OCI-LY7 (cell line): ENCODE results near the gene DSG2. TPM values are rescaled to one million over a fixed set of nuclear protein-coding genes. Genes with fewer than 3 reads are reported as not detected.

ENCODE experiments used
- BruUV-seq: library from RNA; stranded (reverse); fragments of 400-500 nt; replicated peaks from 2 replicates; lab custom pipeline; 2021; lab: Mats Ljungman, UMichigan
- CTCF ChIA-PET: fragments of 300-600 bp; sonication (Branson Sonifier 250); formaldehyde crosslinking; loops from one replicate; lab custom pipeline; 2022; ENCODE audit warnings: antibody characterized with exemption; ENCODE audit not compliant: unreplicated experiment; lab: Charles Lee
- POLR2A ChIA-PET: fragments of 300-600 bp; sonication (Branson Sonifier 250); formaldehyde crosslinking; loops from one replicate; lab custom pipeline; 2022; ENCODE audit warnings: antibody characterized with exemption; lab: Charles Lee
- DNase-seq: peaks from one replicate; pipeline ENCODE4 v3.0.0-alpha.2; 2015; ENCODE audit warnings: low spot score
- H2AFZ ChIP-seq: fragments of 200-600 bp; sonication (generic), shearing (Covaris generic); 2 replicates; pipeline ENCODE4 v1.6.1; 2014; ENCODE audit warnings: mild to moderate bottlenecking, antibody characterized with exemption, low read length, moderate library complexity
- H3K27ac ChIP-seq: fragments of 200-600 bp; sonication (generic); 2 replicates; pipeline ENCODE4 v1.5.1; 2014; ENCODE audit warnings: mixed run types, low read depth, mild to moderate bottlenecking, moderate library complexity, low read length, inconsistent platforms; ENCODE audit not compliant: poor library complexity, severe bottlenecking
- H3K36me3 ChIP-seq: fragments of 200-600 bp; sonication (generic); 2 replicates; pipeline ENCODE4 v1.6.1; 2014; ENCODE audit warnings: mild to moderate bottlenecking, antibody characterized with exemption, low read length, moderate library complexity, mixed read lengths; ENCODE audit not compliant: insufficient read depth
- H3K4me1 ChIP-seq: fragments of 200-600 bp; sonication (generic); 2 replicates; pipeline ENCODE4 v1.5.1; 2014; ENCODE audit warnings: mild to moderate bottlenecking, low read length; ENCODE audit not compliant: insufficient read depth, poor library complexity, severe bottlenecking
- H3K4me2 ChIP-seq: fragments of 200-600 bp; sonication (generic); 2 replicates; pipeline ENCODE4 v1.6.1; 2014; ENCODE audit warnings: mild to moderate bottlenecking, low read length
- H3K4me3 ChIP-seq: fragments of 200-600 bp; sonication (generic); 2 replicates; pipeline ENCODE4 v1.5.1; 2014; ENCODE audit warnings: mild to moderate bottlenecking, low read depth, low read length; ENCODE audit not compliant: poor library complexity, severe bottlenecking
- H3K79me2 ChIP-seq: fragments of 200-600 bp; sonication (generic); 2 replicates; pipeline ENCODE4 v1.6.1; 2016; ENCODE audit warnings: low read depth, mild to moderate bottlenecking, low read length, moderate library complexity, mixed read lengths; ENCODE audit not compliant: insufficient read depth
- H3K9me2 ChIP-seq: fragments of 200-600 bp; sonication (generic); 2 replicates; pipeline ENCODE4 v1.6.1; 2016; ENCODE audit warnings: mild to moderate bottlenecking, low read length, mixed read lengths; ENCODE audit not compliant: insufficient read depth
- H3K9me3 ChIP-seq: fragments of 200-600 bp; sonication (generic); 2 replicates; pipeline ENCODE4 v1.6.1; 2014; ENCODE audit warnings: mild to moderate bottlenecking, mixed run types, low read length, mixed read lengths
- H4K20me1 ChIP-seq: fragments of 200-600 bp; sonication (generic); 2 replicates; pipeline ENCODE4 v1.6.1; 2014; ENCODE audit warnings: mild to moderate bottlenecking, antibody characterized with exemption, low read length, moderate library complexity, mixed read lengths; ENCODE audit not compliant: insufficient read depth
- EZH2phosphoT487 ChIP-seq: fragments of 200-600 bp; sonication (generic); IDR thresholded peaks from 2 replicates; pipeline ENCODE4 v1.6.1; 2018; ENCODE audit warnings: low read depth, borderline replicate concordance, mild to moderate bottlenecking, mixed run types, antibody characterized with exemption, low read length, moderate library complexity, mixed read lengths
- intact Hi-C: fragments of 100-400 bp; cut with micrococcal nuclease; formaldehyde crosslinking; loops from one replicate; pipeline ENCODE4 v1.10.0; 2022; ENCODE audit not compliant: unreplicated experiment
- total RNA-seq, 2 experiments: library from RNA; depleted of rRNA in 1 of 2; stranded (reverse); fragments of >200 nt in 1 of 2; shearing (Covaris generic) in 1 of 2; gene quantifications; 2 replicates each; pipeline ENCODE4 v1.2.3, GENCODE V29; 2014 to 2022
- TF ChIP-seq, protein P1 (sequence below): fragments of 200-600 bp; sonication (generic); conservative IDR thresholded peaks from 2 replicates; pipeline ENCODE4 v1.5.1; 2014; ENCODE audit warnings: mild to moderate bottlenecking, antibody characterized with exemption, low read length, moderate library complexity, mixed read lengths

The DSG2 gene
- total RNA-seq, 2 experiments from 2014 or later = not detected

- Histone ChIP-seq H3K27ac (no peak overlapping the region), H3K9me3 (no peaks in the 10 kb centered on the region), H3K4me3 (no peak overlapping the region), H3K4me2 (no peak overlapping the region), H3K4me1 (no peaks in the 10 kb centered on the region), H3K79me2 (no peaks in the 10 kb centered on the region), H4K20me1 (no peaks in the 10 kb centered on the region), H3K36me3 (no peaks in the 10 kb centered on the region), H3K9me2 (no peaks in the 10 kb centered on the region), H2AFZ (no peak overlapping the region)
- DNase-seq = no peak
- BruUV-seq = no TSS peak
- CTCF ChIA-PET = no interaction called here
- TF ChIP-seq, protein P1, sequence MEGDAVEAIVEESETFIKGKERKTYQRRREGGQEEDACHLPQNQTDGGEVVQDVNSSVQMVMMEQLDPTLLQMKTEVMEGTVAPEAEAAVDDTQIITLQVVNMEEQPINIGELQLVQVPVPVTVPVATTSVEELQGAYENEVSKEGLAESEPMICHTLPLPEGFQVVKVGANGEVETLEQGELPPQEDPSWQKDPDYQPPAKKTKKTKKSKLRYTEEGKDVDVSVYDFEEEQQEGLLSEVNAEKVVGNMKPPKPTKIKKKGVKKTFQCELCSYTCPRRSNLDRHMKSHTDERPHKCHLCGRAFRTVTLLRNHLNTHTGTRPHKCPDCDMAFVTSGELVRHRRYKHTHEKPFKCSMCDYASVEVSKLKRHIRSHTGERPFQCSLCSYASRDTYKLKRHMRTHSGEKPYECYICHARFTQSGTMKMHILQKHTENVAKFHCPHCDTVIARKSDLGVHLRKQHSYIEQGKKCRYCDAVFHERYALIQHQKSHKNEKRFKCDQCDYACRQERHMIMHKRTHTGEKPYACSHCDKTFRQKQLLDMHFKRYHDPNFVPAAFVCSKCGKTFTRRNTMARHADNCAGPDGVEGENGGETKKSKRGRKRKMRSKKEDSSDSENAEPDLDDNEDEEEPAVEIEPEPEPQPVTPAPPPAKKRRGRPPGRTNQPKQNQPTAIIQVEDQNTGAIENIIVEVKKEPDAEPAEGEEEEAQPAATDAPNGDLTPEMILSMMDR = no peak
- no peak for TF ChIP-seq EZH2phosphoT487
- intact Hi-C loops = no loop called here
- POLR2A ChIA-PET = no interaction called here
Observed at GRCh38 chr18:31592506-31593157, 94.7 kb downstream of the DSG2 start.

DNA sequence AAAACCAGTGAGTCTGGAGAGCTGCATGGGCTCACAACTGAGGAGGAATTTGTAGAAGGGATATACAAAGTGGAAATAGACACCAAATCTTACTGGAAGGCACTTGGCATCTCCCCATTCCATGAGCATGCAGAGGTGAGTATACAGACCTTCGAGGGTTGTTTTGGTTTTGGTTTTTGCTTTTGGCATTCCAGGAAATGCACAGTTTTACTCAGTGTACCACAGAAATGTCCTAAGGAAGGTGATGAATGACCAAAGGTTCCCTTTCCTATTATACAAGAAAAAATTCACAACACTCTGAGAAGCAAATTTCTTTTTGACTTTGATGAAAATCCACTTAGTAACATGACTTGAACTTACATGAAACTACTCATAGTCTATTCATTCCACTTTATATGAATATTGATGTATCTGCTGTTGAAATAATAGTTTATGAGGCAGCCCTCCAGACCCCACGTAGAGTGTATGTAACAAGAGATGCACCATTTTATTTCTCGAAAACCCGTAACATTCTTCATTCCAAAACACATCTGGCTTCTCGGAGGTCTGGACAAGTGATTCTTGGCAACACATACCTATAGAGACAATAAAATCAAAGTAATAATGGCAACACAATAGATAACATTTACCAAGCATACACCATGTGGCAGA lies 97.3 kb downstream of the DSG2 start:
- no TSS peak for BruUV-seq

More for the DNA sequence above, 97.3 kb downstream of the DSG2 start:
- H3K4me3 ChIP-seq = no peak overlapping the region
- no peaks in the 10 kb centered on the region for H3K4me1 ChIP-seq
- no peak overlapping the region for H3K27ac ChIP-seq
- no peaks in the 10 kb centered on the region for H3K79me2 ChIP-seq
- no peak overlapping the region for H2AFZ ChIP-seq
- intact Hi-C loops = no loop called here
- TF ChIP-seq, protein P1 = no peak
- no peak for TF ChIP-seq EZH2phosphoT487
- POLR2A ChIA-PET = interaction anchor here (0.9 to 1.1 kb wide), 2 partner anchors 19 to 85 kb away, joined by 3 to 4 read pairs; no protein-coding TSS in a partner anchor
- H3K4me2 ChIP-seq = no peak overlapping the region
- no peaks in the 10 kb centered on the region for H3K36me3 ChIP-seq
- H3K9me2 ChIP-seq = no peaks in the 10 kb centered on the region
- H3K9me3 ChIP-seq = no peaks in the 10 kb centered on the region
- H4K20me1 ChIP-seq = no peaks in the 10 kb centered on the region
- no peak for DNase-seq
- CTCF ChIA-PET = no interaction called here
